NCI-H460 (cell line): ENCODE data around the gene TRPM8. TPM values are rescaled to one million over a fixed set of nuclear protein-coding genes. Genes with fewer than 3 reads are reported as not detected.
"Not testable (repeated sequence)": the region's sequence is repeated elsewhere in the genome, so short reads cannot be mapped to it uniquely, and the experiment has no call there.

ENCODE experiments used
- DNase-seq: peaks from one replicate; pipeline ENCODE4 v3.0.0-alpha.2; 2016; ENCODE audit warnings: low read depth; ENCODE audit errors: extremely low read depth
- total RNA-seq: library from RNA; depleted of rRNA; stranded (reverse); fragments of >200 nt; shearing (Covaris generic); gene quantifications from 2 replicates; pipeline ENCODE4 v1.2.3, GENCODE V29; 2014

The TRPM8 gene
- total RNA-seq, 1 experiment from 2014 or later: not detected

GRCh38 chr2:233935426-233935825, 18.3 kb downstream of the TRPM8 start:
- no peak for DNase-seq

- DNase-seq: no peak
Observed at GRCh38 chr2:233936089-233936488, 18.9 kb downstream of the TRPM8 start.

- no peak for DNase-seq
Observed at GRCh38 chr2:233938676-233939370, 21.6 kb downstream of the TRPM8 start.

GRCh38 chr2:233940376-233941276, 23.5 kb downstream of the TRPM8 start:
- no peak for DNase-seq

GRCh38 chr2:233942731-233943130, 25.6 kb downstream of the TRPM8 start:
- no peak for DNase-seq

GRCh38 chr2:233944269-233944668, 27.1 kb downstream of the TRPM8 start:
- DNase-seq: no peak

GRCh38 chr2:233944722-233945121, 27.5 kb downstream of the TRPM8 start:
- no peak for DNase-seq

GRCh38 chr2:233945146-233945545, 28.0 kb downstream of the TRPM8 start:
- no peak for DNase-seq

GRCh38 chr2:233950078-233950825, 33.1 kb downstream of the TRPM8 start:
- DNase-seq: no peak

GRCh38 chr2:233952335-233952734, 35.2 kb downstream of the TRPM8 start:
- DNase-seq: no peak

GRCh38 chr2:233953087-233953801, 36.1 kb downstream of the TRPM8 start:
- DNase-seq: no peak

- DNase-seq: no peak
Observed at GRCh38 chr2:233960203-233960602, 43.0 kb downstream of the TRPM8 start.

- no peak for DNase-seq
Observed at GRCh38 chr2:233961905-233962304, 44.7 kb downstream of the TRPM8 start.

- DNase-seq: no peak
Observed at GRCh38 chr2:233964581-233964980, 47.4 kb downstream of the TRPM8 start.

GRCh38 chr2:233965032-233965603, 47.9 kb downstream of the TRPM8 start:
- no peak for DNase-seq

GRCh38 chr2:233965646-233966045, 48.5 kb downstream of the TRPM8 start:
- not testable (repeated sequence) for DNase-seq

GRCh38 chr2:233966388-233966787, 49.2 kb downstream of the TRPM8 start:
- no peak for DNase-seq

- no peak for DNase-seq
Observed at GRCh38 chr2:233967164-233967563, 50.0 kb downstream of the TRPM8 start.

- DNase-seq: no peak
Observed at GRCh38 chr2:233968556-233968955, 51.4 kb downstream of the TRPM8 start.

- DNase-seq: not testable (repeated sequence)
Observed at GRCh38 chr2:233972460-233972859, 55.3 kb downstream of the TRPM8 start.
